HL-60/S4 treated with phorbol 12-myristate 13-acetate at 8.2 ng/mL for 4 days and 3 days (cell line): ENCODE results near the gene KIF9.
"Not testable (repeated sequence)": the region's sequence is repeated elsewhere in the genome, so short reads cannot be mapped to it uniquely, and the experiment has no call there.

Experiments used
- in situ Hi-C: fragments of 300-500 bp; cut with MboI; formaldehyde crosslinking; loops from 2 replicates; pipeline ENCODE4 v1.15.0; 2022; ENCODE audit warnings: low sequenced_read_pairs

KIF9 gene

DNA sequence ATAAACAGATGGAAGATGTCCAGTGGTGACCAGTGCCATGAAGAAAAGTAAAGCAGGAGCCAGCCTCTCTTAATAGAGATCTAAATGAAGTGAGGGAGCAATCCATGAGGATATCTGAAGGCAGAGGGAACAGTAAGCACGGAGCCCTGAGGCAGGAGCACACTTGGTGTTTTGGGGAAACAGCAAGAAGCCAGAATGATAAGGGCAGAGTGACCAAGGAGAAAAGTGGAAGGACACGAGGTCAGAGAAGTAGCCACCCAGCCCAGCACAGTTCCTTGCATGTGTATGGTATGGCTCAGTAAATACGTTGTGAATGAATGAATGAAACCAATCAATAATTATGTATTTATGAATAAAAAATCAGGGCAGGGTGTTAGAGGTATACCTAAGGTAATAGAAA lies 11.8 kb upstream of the KIF9 start:
- in situ Hi-C loops, result no loop called here

DNA sequence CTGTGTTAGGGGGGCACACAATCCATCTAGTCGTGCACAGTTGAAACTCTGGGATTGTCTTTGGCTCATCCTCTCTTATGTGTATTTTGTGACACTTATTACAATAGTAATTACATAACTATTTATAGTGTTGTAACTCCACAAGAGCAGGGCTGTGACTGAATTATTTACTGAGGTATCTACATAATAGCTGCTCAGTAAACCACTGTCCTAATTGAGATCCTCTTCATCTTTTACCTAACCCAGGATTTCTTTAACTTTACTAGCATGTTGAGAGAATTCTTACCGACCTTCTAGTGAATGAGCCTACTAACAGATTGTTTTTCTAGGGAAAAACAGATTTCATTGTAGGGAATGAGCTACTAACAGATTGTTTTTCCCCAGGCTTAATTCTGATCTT lies 11.2 kb upstream of the KIF9 start:
- in situ Hi-C loops, result no loop called here

DNA sequence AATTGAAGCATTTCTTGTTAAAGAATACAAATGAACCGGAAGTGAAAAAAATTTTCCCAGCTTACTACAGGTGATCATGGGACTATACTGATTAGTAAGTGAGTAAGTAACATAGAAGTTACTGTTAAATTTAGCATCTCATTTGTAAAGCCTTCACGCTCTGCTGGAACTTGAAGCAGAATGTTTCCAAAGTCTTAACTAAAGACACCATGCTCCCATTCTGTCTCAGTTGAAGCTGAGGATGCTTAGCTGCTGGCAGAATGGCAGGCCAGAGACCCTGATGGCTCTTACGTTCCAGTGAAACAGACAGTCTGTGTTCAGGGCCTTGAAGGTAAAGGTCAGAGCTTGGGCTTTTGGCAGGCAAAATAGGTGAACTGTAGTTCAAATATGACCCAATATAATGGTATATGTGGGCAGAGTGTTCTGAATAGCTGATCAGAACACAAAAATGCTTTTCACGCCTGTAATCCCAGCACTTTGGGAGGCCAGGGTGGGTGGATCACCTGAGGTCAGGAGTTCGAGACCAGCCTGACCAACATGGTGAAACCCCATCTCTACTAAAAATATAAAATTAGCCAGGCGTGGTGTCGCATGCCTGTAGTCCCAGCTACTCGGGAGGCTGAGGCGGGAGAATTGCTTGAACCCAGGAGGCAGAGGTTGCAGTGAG lies 9.3 kb upstream of the KIF9 start:
- in situ Hi-C loops, result not testable (repeated sequence)

DNA sequence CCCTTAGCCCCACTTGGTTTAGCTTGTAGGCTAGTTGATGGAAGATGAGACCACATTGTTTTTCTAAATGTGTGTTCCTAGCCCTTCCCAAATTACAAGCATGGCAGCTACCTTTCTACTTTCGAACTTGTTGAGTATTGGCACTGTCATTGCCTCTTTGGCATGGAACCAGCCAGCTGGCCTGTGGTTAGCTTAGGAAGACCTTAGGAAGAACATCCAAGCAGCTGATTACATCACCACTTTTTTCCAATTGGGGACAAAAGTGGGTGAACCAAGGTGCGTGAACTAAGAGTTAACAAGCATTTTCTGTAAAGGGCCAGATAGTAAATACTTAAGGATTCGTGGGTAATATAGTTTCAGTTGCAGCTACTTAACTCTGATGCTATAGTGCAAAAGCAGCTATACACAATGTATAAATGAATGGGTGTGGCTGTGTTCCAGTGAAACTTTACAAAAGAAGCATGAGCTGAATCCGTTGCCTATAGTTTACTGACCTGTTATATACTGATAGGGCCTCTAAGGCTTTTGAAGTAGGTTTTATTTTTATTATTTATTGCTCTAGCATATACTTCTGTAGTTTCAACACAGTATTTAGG lies 8.7 kb upstream of the KIF9 start:
- in situ Hi-C loops, result no loop called here

DNA sequence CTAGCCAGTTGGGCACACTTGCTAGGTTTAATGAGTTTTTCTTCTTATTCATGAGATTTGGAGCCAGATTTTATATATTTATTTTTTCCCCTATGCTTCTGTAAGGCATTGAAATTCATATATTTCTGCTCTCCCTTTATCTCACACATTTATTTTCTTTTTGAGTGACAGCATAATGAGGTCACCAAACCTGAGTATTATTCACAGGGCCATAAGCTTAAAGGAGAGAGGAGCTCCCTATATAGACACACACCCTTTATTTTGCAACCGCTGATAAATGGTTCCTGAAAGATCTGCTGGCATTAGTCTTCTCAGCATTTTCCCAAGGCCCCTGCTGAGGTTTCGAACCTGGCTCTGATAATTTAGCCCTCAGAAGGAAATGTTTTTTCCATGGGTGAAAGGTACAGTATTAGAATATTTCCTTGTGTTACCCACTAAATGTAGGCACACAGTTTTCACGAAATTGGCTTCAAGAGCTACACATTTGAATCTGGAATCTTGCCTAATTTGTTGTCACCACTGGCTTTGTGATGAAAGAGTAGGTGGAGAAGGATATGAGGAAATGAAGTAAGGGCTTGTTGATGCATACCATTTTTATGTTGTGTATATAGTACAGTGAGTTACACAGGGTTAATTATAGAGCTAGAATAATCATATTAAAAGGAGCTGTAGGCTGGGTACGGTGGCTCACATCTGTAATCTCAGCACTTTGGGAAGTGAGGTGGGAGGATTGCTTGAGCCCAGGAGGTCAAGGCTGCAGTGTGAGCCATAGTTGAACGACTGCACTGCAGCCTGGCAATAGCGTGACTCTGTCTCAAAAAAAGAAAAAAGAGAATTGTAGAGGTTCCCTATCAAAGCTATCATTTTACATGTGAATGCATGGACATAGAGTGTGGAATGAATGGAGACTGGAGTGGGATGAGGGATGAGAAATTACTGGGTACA lies 6.6 kb upstream of the KIF9 start:
- in situ Hi-C loops, result no loop called here

DNA sequence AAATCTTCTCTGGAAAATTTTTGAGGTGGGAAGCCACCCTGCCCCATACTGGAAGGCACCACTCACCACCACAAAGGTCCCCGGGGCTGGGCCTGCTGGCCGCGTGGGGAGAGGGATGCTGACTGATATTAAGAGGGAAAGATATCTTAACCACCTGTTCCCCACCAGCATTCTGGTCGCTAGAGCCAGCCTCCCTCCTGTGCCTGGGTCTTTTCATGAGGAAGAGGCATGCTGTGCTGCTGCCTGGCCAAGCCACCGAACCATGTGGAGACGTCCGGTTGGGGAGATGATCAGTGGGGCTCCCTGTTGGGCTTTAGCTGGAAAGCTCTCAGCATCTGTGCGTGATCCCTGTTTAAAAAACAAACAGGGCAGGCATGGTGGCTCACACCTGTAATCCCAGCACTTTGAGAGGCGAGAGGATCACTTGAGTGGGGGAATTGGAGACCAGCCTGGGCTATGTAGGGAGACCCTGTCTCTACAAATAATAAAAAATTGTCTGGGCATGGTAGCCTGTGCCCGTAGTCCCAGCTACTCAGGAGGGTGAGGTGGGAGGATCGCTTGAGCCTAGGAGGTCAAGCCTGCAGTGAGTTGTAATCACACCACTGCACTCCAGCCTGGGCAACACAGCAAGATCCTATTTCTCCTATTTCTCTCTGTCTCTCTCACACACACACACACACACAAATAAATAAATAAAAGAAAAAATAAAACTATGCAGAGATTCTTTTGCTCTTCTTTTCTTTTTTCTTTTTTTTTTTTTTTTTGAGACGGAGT lies 1.2 kb upstream of the KIF9 start:
- in situ Hi-C loops, result no loop called here

DNA sequence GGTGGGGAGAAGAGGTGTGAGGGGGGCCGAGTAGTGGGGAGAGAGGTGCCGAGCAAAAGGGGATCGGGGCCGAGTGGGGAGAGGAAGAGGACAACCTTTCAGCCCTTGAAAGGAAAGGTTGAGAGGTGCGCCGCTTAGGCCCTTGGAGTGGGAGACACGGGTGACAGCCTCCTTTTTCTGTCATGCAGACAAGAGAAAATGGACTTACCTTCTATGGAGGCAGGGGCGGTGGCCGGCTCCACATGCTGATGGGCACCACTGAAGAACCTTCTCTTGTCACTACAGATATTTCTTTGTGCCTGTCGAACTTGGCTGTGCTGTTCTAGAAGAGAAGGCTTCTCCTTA lies 566 bp upstream of the KIF9 start:
- in situ Hi-C loops, result no loop called here

DNA sequence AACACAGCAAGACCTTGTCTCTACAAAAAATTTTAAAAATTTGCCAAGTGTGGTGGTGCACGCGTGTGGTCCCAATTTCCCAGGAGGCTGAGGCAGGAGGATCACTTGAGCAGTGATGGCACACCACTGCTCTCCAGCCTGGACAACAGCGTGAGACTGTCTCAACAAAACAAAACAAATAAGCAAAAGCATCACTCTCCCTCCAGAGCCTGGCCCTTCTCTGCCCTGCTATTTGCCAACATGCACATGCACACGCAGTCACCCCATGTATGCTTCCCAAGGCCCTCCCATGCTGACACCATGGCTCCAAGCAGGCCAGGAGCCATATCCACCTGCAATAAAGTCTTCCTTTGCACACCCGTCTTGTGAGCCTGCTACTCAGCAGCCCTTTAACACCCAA lies 2.1 kb downstream of the KIF9 start:
- in situ Hi-C loops, result no loop called here

DNA sequence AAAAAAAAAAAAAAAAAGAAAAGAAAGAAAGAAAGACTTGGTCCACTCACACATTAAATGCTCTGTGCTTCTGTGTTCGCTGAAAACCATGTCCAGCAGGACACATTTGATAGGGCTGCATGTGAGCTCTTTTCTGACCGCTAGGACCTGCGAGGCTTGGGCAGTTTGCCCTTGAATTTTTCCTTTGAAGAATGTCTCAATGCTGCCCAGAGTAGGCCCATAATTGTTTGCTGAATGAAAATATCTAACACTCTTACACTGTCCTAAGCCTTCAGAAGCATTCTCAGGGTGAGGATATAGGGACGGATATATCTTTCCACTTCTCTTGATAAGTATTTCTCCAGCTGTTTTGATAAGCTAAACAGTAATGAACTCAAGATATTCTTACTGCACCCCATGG lies 6.0 kb downstream of the KIF9 start:
- in situ Hi-C loops, result no loop called here

DNA sequence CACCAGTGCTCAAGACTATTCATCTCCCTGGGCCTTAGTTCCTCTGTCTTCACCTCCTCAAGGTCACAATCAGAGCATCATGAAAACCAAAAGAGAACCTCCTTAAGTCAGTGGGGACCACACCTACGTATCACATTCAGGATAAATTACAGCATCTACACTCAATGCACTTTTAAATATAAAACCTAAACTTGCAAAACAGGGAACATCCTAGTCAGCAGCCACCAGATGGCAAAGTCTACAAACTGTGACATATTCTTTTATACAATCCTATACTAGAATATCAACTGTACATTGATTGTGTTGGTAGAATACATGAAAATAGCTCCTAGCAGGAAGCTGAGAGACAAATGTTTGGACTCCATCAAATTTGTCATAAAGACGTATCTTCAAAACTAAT lies 7.9 kb downstream of the KIF9 start:
- in situ Hi-C loops, result no loop called here

DNA sequence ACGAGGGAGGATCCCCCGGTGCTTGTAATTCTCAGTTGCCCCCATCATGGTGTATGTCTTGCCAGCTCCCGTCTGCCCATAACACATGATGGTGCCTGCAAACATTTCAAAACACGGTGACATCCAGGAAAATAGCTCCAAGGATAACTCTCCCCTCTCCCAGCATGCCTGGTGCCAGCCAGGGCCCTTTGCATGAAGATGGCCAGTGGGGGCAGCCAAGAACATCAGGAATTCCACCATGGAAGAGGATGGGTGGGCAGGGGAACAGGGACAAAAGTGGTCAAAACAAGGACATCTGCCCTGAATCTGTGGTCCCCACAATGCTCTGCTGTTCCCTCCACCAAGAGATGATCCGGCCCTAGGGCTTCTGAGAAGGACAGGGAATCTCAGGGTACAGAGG lies 9.0 kb downstream of the KIF9 start:
- in situ Hi-C loops, result no loop called here

DNA sequence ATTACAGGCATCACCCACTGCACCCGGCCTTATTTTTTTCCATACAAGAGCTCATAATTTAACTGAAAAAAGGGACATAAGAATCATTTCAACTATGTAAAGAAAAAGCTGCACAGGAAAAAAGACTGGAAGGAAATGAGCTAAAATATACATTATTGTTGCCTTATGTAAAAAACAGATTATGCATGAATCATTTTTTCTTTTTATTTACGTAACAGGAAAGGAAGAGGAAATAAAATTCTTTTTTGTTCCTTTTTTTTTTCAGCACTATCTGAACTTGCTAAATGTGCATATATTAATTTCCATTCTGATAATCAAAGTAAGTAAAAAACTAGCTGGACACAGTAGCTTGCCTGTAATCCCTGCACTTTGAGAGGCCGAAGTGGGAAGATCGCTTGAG lies 12.1 kb downstream of the KIF9 start:
- in situ Hi-C loops, result no loop called here

DNA sequence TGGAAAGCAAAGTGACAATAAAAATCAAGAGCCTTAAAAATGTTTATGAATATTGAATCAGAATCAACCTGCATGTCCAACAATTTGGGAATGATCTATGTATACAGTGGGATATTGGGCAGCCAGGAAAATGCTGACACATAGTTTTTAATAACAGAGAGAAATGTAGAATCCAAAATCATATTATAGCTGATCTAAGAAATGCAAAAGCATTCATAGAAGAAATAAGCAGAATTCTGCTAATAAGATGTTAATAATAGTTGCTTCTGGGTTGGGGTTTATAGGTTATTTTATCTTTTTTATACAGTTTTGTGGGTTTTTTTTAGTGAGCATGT lies 15.1 kb downstream of the KIF9 start:
- in situ Hi-C loops, result no loop called here

DNA sequence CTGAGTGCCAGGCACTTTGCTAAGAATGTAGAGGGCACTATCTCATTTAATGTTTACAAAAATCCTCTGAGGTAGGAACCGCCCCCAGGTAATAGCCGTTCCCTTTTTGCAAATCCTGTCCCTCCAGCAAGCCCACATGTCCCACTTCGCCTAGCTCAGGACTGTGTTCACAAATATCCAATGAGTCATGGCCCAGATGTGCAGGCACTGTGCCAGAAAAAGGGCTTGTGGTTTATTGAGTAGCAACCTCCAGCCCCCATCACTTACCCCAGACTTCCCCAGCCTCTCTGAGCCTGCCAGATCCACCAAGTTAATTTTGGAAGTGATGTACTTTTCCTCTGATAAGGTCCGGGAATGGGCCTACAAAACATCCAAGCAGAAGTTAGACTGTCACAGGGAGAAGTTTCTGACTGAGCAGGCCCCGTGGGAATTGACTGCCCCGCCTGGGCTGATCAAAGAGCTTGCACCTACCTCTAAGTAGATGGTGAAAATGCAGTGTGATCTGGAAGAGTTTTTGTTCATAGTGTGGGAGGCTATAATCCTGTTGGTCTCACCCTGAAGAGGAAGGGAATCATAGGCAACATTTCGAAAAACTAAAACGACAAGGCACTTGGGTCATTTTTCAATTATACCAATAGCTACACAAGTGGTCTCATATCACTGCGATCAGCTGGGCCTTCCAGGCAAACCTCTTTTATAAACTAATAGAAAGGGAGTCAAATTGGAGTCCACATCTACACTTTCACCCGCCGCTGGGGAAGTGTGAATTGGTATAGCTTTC lies 15.7 kb downstream of the KIF9 start:
- in situ Hi-C loops, result no loop called here

DNA sequence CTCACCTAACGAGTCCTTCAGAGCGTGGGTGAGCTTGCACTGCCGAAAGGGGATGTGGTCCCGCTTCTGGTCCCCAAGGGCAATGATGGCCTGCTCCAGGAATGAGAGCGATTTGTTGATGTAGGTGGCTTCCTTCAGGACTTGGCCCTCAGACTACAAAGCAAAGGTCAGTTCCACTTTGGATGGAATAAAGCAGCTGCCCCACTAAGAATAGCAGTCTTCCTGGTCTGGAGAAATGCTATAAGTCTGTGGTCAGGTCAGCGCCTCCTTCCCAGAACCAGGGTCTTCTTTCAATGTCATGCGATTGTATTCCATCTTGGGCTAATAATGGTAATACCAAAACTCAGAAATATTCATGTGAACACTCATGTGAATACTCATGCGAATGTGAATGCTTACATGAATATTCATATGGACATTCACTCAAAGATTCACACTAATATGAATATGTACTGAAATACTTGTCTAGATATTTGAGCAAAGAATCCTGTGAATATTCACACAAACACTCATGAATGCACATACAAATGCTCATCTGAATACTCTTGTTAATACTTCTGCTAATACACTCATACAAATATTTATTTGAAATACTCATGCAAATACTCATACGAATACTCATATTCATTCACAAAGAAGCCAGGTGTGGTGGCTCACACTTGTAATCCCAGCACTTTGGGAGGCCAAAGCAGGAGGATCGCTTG lies 16.7 kb downstream of the KIF9 start:
- in situ Hi-C loops, result no loop called here

DNA sequence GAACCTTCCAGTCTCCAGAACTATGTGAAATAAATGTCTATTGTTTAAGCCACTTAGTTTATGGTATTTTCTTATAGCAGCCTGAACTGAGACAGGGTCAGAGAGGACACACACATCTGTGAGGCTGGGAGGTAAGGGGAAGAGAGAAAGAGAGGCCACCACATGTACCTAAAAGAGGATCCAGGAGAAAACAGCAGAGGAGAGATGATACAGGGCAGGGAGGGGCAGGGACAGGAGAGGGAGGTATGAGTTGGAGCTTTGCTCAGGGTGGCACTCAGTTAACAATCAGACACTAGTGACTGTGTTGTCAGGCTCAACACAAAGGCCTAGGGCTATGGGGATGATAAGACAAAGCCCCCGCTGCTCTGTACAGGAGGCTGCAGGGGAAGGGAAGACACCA lies 17.6 kb downstream of the KIF9 start:
- in situ Hi-C loops, result no loop called here

DNA sequence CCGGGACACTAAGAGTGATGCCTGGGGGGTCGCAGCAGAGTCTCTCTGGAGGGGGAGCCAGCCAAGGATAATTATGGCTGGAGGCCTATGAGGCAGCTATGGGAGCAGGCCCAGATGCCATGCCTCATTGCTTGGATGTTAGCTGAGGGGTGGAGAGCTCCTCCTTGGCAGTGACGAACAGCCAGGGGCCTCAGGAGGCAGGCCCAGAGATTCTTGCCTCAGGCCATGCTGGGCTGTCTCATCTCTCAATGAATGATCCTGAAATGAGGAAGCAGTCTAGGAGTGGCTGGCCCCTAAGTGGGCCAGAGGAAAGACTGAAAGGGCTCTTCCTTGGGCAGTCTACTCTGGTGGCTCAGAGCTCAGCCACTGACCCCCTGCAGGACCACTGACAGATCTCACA lies 21.3 kb downstream of the KIF9 start:
- in situ Hi-C loops, result no loop called here

DNA sequence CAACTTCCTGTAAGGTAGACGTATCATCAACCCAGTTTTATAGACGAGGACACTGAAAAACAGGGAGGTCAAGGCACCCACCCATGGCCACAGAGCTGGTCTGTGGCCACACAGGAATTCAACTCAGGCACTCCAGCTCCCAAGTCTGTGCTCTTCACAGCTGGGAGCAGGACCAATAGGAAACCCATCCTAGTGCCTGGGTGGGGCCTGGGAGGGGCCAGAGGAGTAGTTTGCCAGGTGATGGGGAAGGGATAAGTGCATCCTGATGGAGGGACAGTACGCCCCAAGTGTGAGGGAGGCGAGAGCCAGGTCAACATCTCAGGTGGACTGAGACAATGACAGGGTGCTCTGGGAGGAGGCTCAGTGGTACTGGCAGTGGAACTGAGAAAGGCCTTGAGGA lies 22.0 kb downstream of the KIF9 start:
- in situ Hi-C loops, result no loop called here

DNA sequence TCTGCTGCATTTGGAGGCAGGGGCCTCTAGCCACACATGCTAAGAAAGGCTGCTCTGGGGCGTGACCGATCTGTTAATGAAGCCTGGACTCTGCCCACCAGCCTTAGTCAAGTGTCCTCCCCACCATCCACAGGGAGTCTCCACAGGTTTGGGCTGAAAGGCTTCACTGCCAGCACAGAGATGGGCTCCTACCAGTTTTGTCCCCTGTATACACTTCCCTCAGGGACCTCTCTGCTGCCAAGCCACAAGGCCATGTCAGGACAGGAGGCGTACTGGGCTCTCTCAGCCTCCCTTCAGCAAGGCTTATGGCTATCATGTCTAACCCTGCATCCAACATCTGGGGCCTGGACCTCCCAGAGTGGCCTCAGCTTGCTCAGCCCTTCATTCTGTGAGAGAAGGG lies 23.5 kb downstream of the KIF9 start:
- in situ Hi-C loops, result no loop called here

DNA sequence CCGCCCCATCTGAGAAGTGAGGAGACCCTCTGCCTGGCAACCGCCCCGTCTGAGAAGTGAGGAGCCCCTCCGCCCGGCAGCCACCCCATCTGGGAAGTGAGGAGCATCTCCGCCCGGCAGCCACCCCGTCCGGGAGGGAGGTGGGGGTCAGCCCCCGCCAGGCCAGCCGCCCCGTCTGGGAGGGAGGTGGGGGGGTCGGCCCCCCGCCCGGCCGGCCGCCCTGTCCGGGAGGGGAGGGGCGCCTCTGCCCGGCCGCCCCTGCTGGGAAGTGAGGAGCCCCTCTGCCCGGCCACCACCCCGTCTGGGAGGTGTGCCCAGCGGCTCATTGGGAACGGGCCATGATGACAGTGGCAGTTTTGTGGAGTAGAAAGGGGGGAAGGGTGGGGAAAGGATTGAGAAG lies 26.3 kb downstream of the KIF9 start:
- in situ Hi-C loops, result not testable (repeated sequence)
